KMS-11 (cell line): ENCODE measurements around the gene CMIP.
A peak's percentile ranks its signal among the peaks of the same experiment; 100 is the strongest.

ENCODE experiments used
- H2AFZ ChIP-seq: fragments of 200-600 bp; sonication (generic); 2 replicates; pipeline ENCODE4 v1.6.1; 2016; ENCODE audit warnings: antibody characterized with exemption, mixed run types, low read depth
- H3K27ac ChIP-seq: fragments of 200-600 bp; sonication (generic); 2 replicates; pipeline ENCODE4 v1.6.1; 2016; ENCODE audit warnings: mild to moderate bottlenecking, mixed run types
- H3K27me3 ChIP-seq: fragments of 200-600 bp; sonication (generic); 2 replicates; pipeline ENCODE4 v1.6.1; 2017; ENCODE audit warnings: mild to moderate bottlenecking, low read depth, mixed run types, moderate library complexity; ENCODE audit not compliant: insufficient read depth
- H3K36me3 ChIP-seq: fragments of 200-600 bp; sonication (generic); 2 replicates; pipeline ENCODE4 v1.6.1; 2017; ENCODE audit warnings: mild to moderate bottlenecking, mixed run types; ENCODE audit not compliant: insufficient read depth
- H3K4me1 ChIP-seq: fragments of 200-600 bp; sonication (generic); 2 replicates; pipeline ENCODE4 v1.6.1; 2016; ENCODE audit warnings: mild to moderate bottlenecking, low read depth, mixed run types; ENCODE audit not compliant: poor library complexity, severe bottlenecking
- H3K4me2 ChIP-seq: fragments of 200-600 bp; sonication (generic); 2 replicates; pipeline ENCODE4 v1.7.0; 2016; ENCODE audit warnings: mild to moderate bottlenecking, mixed run types
- H3K4me3 ChIP-seq: fragments of 200-600 bp; sonication (generic); IDR thresholded peaks from 2 replicates; pipeline ENCODE4 v1.6.1; 2017; ENCODE audit warnings: low read depth, low read length, mixed read lengths; ENCODE audit not compliant: insufficient read depth
- H3K79me2 ChIP-seq: fragments of 200-600 bp; sonication (generic); 2 replicates; pipeline ENCODE4 v1.6.1; 2016; ENCODE audit warnings: low read depth, mixed run types; ENCODE audit not compliant: insufficient read depth
- H3K9ac ChIP-seq: fragments of 200-600 bp; sonication (generic); 2 replicates; pipeline ENCODE4 v1.6.1; 2016; ENCODE audit warnings: mild to moderate bottlenecking, mixed run types
- H4K20me1 ChIP-seq: fragments of 200-600 bp; sonication (generic); 2 replicates; pipeline ENCODE4 v1.6.1; 2016; ENCODE audit warnings: mild to moderate bottlenecking, mixed run types; ENCODE audit not compliant: insufficient read depth
- CTCF ChIP-seq: fragments of 200-600 bp; sonication (generic); conservative IDR thresholded peaks from 2 replicates; pipeline ENCODE4 v1.6.1; 2017; ENCODE audit warnings: low read depth, mild to moderate bottlenecking, antibody characterized with exemption, low read length, moderate library complexity, mixed read lengths

CMIP gene

GRCh38 chr16:81435103-81435502, 9.5 kb upstream of the CMIP start:
- Histone ChIP-seq H3K27me3 (no peaks in the 10 kb centered on the region), H3K4me1 (peaks cover 57% of the 10 kb centered on the region), H3K79me2 (no peaks in the 10 kb centered on the region), H3K36me3 (no peaks in the 10 kb centered on the region), H3K4me3 (no peak overlapping the region), H4K20me1 (no peaks in the 10 kb centered on the region), H3K27ac (peak overlapping the region; percentile 99; the same call in 1 of the 2 replicates), H3K4me2 (peak overlapping the region; percentile 30; the same call in 1 of the 2 replicates), H3K9ac (no peak overlapping the region), H2AFZ (no peak overlapping the region)
- no peak for TF ChIP-seq CTCF

- H3K4me2 ChIP-seq, result no peak overlapping the region
Observed at GRCh38 chr16:81435567-81435966, 9.0 kb upstream of the CMIP start.

GRCh38 chr16:81436386-81436785, 8.2 kb upstream of the CMIP start:
- Histone ChIP-seq H3K36me3 (no peaks in the 10 kb centered on the region), H3K4me3 (no peak overlapping the region), H3K4me1 (peaks cover 45% of the 10 kb centered on the region), H3K27me3 (no peaks in the 10 kb centered on the region), H4K20me1 (no peaks in the 10 kb centered on the region), H3K4me2 (no peak overlapping the region), H3K79me2 (no peaks in the 10 kb centered on the region), H3K9ac (no peak overlapping the region), H2AFZ (no peak overlapping the region), H3K27ac (no peak overlapping the region)
- no peak for TF ChIP-seq CTCF

More at GRCh38 chr16:81435567-81435966, 9.0 kb upstream of the CMIP start:
- no peak overlapping the region for H2AFZ ChIP-seq
- no peak overlapping the region for H3K4me3 ChIP-seq
- no peak for TF ChIP-seq CTCF
- no peak overlapping the region for H3K9ac ChIP-seq
- no peaks in the 10 kb centered on the region for H3K79me2 ChIP-seq
- H3K27me3 ChIP-seq, result no peaks in the 10 kb centered on the region
- no peaks in the 10 kb centered on the region for H4K20me1 ChIP-seq
- peak overlapping the region; percentile 99; the same call in 1 of the 2 replicates for H3K27ac ChIP-seq
- no peaks in the 10 kb centered on the region for H3K36me3 ChIP-seq
- H3K4me1 ChIP-seq, result peaks cover 53% of the 10 kb centered on the region

GRCh38 chr16:81437865-81438264, 6.7 kb upstream of the CMIP start:
- Histone ChIP-seq H3K79me2 (no peaks in the 10 kb centered on the region), H3K4me1 (peaks cover 36% of the 10 kb centered on the region), H2AFZ (no peak overlapping the region), H3K27me3 (no peaks in the 10 kb centered on the region), H3K9ac (no peak overlapping the region), H4K20me1 (no peaks in the 10 kb centered on the region), H3K4me3 (no peak overlapping the region), H3K4me2 (no peak overlapping the region), H3K27ac (no peak overlapping the region), H3K36me3 (no peaks in the 10 kb centered on the region)
- TF ChIP-seq CTCF, result no peak
